MV-4-11 (cell line): ENCODE results near the gene DLL4.
A peak's percentile ranks its signal among the peaks of the same experiment; 100 is the strongest.

Experiments
- DNase-seq: peaks from one replicate; lab custom pipeline; 2025; lab: John Stamatoyannopoulos, UW

Gene DLL4

DNA sequence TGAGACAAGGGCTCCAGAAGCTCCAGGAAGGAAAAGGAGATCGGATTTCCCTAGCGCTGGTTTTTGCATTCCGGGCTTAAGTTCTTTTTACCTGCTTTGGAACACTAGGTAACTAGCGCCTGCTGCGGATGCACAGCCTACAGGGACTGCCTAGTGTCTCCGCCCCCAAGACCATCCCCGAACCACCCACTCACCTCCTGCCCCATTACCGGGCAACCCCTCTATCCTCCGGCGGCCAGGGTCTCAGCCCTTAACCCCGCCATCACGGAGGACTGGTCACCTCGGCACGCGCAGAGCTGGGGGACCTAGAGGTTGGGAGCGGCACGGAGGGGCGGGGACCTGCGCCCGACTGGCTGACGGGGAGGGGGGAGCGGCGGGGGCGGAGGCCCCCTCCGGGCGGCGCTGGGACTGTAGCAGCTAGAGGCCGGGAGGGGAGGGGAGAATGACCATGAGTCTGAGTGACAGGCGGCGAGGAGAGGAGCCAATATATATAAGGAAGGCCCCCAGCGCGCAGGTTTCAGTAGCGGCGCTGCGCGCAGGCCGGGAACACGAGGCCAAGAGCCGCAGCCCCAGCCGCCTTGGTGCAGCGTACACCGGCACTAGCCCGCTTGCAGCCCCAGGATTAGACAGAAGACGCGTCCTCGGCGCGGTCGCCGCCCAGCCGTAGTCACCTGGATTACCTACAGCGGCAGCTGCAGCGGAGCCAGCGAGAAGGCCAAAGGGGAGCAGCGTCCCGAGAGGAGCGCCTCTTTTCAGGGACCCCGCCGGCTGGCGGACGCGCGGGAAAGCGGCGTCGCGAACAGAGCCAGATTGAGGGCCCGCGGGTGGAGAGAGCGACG lies at the start of gene DLL4:
DLL4 (plus strand) TSS at position 520 of the 839 bp plus-strand sequence. CDS start 329 bp downstream, outside the sequence.
- peak; percentile 9 for DNase-seq

DNA sequence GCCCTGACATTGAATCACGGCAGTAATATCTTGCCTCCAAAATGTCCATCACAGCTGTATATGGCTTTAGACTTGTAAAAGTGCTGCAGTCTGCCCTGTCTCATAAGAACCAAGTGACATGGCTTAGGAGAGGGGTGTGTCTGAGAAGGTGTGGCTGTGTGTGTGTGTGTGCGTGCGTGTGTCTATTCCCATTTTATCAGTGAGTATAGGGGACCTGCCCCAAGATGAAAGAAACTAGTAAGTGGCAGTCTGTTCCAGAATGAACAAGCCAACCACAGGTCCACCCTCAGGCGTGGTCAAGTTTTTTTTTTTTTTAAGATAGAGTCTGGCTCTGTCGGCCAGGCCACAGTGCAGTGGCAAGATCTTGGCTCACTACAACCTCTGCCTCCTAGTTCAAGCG lies 49.5 kb upstream of the DLL4 start:
- no peak for DNase-seq

DNA sequence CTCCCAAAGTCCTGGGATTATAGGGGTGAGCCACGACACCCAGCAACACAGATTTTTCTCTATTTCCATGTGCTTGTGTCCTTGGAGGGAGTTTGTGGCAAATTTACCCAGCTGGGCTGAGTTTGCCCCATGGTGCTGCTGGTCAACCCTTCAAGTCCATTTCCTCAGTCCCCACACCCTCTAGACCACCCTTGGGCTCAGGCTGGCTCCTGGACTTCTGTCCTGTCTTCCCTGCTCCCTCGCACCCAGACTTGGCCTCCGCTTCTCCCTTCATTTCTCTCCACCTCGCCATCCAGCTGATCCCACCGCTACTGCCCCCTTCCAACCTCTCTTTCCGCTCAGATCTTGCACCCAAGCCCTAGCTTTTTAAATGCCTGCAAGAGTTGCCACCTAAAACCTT lies 47.8 kb upstream of the DLL4 start:
- DNase-seq = no peak

DNA sequence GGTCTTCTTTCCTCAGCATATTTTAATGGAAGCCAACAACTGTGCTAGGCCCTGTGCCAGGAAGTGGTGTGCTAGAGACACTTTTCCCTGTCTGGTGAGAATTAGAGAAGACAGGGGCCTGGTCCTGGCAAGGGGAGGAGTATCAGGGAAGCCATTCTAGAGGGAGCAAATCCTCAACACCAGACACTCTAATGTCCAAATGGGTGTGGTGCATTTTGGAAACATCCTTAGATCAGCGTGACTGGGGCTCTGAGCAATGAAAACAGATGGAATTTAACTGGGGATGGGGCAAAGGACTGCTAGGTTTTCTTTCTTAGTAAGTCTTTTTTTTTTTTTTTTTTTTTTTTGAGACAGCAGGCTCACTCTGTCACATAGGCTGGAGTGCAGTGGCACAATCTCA lies 42.6 kb upstream of the DLL4 start:
- no peak for DNase-seq

DNA sequence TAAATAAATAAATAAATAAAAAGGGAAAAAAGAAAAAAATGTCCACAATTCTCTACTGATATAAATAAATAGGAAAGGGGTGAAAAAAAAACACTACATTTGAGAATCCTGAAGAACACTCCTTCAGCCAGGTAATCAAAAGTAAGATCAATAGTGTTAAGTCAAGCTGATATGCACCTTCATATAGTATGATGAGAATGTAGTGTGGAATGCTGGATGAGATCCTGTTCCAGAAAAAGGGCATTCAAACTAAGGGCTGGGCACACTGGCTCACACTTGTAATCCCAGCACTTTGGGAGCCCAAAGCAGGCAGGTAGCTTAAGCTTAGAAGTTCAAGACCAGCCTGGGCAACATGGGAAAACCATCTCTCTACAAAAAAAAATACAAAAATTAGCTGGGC lies 40.0 kb upstream of the DLL4 start:
- no peak for DNase-seq

DNA sequence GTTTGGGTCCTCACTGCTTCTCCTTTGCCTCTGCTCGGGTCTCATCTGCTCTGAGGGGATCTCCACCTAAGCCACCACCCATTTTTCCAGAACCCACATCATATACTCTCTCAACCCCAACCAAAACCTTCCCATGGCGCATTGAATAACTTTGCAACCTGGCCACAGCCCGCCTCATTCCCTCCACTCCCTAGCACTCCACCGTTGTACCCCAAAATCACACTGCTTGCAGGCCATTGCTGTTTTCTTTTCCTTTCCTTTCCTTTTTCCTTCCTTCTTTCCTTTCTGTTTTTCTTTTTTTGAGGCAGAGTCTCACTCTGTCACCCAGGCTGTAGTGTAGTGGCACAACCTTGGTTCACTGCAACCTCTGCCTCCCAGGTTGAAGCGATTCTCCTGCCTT lies 38.0 kb upstream of the DLL4 start:
- DNase-seq = no peak

DNA sequence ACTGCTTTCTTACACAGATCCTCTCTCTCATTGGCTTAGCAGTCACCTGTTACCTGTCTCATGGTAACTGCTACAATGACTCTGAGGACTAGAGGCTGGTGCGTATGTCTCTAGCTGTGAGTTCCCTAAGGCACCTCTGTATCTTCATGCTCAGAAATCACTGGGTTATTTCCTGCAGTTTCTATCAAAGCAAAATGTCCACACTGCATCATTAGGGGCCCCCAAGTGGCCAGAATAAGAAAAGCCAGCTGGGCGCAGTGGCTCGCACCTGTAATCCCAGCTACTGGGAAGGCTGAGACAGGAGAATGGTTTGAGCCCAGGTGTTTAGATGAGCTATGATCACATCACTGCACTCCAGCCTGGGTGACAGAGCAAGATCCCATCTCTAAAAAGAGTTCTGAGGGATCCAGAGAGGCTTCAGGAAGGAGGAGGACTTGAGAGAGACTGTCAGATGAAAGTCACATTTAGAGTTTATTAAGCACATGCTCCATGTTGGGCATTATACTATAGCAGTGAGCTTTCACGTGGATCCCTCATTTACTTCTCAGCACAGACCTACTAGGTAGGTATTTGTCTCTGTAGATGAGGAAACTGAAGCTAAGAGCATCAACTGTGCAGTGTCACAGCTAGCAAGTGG lies 37.2 kb upstream of the DLL4 start:
- peak; percentile 46 for DNase-seq

DNA sequence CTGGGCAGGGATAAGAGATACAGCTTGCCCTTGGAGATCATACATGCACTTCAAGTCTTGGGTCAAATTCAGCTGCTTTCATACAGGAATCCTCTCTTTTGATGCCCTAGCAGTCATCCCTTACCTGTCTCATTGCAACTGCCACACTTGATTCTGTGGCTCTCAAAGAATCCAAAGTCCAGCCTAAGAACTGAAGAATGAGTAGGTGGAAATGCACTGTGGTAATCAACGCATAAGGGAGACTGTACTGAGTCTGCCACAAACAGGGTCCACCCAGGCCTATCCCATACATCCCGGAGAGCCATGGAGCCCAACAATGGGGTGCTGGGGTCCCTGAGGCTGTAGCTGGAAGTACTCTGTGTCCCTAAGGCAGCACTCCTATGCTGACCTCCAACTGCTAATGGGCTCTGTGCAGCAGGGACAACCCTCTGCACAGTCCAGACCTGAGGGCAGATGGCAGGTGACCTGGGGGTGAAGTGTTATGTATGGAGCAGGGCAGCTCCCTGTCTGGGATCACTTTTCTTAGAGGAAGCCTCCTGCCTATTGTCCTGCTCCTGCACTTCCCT lies 36.6 kb upstream of the DLL4 start:
- no peak for DNase-seq

DNA sequence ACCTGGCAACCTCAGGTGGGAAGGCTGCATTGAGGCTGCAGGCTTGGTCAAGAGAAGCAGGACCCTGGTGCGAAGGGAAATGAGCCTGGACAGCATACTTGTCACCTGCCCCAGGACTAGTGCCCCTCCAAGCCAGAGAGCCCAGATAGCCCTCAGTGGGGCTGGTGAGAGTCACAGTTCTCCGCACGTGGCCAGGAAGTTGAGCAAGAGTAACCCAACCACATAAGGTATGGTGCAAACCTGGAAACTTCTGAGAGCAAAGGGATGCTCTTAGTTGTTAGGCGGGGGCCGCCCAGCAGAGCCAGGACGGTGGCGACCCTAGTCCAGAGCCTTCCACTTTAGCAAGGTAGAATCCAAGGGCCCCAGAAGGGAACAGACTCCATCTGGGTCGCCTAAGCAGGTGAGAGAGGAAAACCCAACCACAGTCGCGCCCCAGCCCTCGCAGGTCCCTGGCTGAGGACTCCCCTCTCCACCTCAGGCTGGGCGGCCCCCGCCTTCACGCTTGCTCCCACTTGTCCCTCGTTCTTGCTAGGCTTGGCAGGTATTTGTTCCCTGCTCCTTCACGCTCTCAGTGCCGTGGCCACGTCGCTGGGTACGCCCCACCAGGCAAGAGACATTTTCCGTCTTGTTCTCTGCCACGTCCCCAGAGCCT lies 36.0 kb upstream of the DLL4 start:
- no peak for DNase-seq

DNA sequence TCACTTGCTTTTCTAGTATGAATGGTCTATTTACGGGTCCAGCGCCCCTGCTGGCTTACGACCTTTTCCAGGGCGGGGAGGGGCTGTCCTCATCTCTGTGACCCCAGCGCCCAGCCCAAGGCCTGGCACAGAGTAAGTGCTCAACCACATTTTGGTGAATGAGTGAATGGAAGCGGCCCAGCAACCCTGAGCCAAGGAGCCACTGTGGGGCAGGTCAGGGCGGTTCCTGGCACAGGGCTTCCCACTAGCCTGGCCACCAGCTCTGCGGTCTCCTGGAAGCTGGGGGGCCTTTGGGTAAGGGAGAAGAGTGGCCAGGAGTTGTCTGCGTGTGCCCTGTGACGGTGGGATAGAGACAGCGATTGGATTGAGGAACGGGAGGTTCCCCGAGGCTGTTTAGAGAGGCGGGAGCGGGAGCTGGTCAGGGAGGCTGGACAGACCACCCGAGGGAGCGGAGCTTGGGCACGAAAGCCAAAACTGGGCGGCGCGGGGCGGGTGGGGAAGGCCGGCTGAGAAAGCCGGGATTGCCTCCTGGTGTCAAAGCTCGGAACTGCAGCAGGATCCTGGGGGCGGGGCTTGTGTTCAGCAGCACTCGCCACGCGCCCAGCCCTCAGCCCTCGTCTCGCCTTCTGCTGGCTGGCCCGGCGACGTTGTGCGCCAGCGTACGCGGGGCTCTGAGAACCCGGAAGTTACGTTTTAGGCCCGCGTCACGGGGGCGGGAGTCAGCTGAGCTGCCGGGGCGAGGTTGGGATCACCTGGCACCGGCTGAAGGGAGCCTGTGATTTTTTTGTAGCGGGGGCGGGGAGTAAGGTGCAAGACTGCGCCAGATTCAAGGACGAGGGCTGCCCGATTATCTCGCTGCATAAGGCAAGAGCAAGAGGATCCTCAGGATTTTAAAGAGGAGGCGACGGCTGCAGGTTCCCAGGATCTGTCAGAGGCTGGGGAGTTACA lies 35.1 kb upstream of the DLL4 start, which contains the start of gene VPS18:
VPS18 (plus strand) TSS at position 718 of the 948 bp plus-strand sequence. CDS start 319 bp downstream, outside the sequence.
- peak; percentile 94 for DNase-seq

DNA sequence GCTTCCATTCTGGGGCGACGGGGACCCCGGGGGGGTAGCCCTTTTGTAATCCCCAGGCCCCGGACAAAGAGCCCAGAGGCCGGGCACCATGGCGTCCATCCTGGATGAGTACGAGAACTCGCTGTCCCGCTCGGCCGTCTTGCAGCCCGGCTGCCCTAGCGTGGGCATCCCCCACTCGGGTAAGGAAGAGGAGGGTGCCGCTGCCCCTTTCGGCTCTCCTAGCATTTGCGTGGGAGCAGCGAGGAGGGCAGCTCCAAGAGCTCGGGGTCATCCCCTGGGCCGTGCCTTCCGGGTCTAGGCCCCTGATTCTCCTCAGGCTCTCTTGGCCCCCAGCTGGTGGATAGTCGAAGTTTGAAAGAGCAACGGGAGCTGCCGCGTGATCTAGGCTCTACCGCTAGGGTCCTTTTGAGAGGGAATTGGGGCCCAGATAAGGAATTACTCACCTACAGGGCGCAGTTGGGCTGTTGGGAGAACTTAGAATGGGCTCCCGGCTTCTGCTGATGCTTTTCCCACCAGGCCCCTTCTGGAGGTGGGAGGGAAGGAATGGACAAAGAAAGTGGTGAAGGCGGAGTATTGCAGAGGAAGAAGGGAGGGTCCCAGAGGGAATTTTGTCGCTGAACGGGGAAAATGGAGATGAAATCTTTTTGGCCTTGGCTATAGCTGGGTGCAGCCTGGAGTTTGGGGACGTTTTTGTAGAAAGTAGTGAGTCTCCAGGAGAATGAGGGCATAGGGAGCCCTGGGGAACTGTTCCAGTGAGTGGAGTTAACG lies 34.3 kb upstream of the DLL4 start:
- peak; percentile 78 for DNase-seq

DNA sequence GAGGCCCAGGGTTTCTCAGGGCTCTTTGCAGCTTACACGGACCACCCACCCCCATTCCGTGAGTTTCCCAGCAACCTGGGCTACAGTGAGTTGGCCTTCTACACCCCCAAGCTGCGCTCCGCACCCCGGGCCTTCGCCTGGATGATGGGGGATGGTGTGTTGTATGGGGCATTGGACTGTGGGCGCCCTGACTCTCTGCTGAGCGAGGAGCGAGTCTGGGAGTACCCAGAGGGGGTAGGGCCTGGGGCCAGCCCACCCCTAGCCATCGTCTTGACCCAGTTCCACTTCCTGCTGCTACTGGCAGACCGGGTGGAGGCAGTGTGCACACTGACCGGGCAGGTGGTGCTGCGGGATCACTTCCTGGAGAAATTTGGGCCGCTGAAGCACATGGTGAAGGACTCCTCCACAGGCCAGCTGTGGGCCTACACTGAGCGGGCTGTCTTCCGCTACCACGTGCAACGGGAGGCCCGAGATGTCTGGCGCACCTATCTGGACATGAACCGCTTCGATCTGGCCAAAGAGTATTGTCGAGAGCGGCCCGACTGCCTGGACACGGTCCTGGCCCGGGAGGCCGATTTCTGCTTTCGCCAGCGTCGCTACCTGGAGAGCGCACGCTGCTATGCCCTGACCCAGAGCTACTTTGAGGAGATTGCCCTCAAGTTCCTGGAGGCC lies 29.5 kb upstream of the DLL4 start:
- no peak for DNase-seq

DNA sequence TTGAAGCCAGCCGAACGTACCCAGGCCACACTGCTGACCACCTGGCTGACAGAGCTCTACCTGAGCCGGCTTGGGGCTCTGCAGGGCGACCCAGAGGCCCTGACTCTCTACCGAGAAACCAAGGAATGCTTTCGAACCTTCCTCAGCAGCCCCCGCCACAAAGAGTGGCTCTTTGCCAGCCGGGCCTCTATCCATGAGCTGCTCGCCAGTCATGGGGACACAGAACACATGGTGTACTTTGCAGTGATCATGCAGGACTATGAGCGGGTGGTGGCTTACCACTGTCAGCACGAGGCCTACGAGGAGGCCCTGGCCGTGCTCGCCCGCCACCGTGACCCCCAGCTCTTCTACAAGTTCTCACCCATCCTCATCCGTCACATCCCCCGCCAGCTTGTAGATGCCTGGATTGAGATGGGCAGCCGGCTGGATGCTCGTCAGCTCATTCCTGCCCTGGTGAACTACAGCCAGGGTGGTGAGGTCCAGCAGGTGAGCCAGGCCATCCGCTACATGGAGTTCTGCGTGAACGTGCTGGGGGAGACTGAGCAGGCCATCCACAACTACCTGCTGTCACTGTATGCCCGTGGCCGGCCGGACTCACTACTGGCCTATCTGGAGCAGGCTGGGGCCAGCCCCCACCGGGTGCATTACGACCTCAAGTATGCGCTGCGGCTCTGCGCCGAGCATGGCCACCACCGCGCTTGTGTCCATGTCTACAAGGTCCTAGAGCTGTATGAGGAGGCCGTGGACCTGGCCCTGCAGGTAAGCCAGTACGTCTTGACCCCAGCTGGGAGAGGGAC lies 28.7 kb upstream of the DLL4 start:
- DNase-seq = no peak

DNA sequence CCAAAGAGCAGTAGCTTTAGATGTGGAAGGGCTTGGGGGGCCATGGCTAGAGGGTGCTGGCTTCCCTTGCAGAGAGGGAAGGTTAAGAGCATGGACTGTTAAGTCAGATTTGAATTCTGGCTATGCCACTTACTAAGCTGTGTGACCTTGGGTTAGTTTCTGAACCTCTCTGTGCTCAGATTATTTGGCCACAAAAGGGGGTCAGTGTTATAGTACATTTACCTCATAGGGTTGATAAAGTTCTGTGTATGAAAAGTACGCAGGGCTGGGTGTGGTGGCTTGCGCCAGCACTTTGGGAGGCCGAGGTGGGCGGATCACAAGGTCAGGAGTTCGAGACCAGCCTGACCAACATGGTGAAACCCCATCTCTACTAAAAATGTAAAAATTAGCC lies 28.1 kb upstream of the DLL4 start:
- no peak for DNase-seq

DNA sequence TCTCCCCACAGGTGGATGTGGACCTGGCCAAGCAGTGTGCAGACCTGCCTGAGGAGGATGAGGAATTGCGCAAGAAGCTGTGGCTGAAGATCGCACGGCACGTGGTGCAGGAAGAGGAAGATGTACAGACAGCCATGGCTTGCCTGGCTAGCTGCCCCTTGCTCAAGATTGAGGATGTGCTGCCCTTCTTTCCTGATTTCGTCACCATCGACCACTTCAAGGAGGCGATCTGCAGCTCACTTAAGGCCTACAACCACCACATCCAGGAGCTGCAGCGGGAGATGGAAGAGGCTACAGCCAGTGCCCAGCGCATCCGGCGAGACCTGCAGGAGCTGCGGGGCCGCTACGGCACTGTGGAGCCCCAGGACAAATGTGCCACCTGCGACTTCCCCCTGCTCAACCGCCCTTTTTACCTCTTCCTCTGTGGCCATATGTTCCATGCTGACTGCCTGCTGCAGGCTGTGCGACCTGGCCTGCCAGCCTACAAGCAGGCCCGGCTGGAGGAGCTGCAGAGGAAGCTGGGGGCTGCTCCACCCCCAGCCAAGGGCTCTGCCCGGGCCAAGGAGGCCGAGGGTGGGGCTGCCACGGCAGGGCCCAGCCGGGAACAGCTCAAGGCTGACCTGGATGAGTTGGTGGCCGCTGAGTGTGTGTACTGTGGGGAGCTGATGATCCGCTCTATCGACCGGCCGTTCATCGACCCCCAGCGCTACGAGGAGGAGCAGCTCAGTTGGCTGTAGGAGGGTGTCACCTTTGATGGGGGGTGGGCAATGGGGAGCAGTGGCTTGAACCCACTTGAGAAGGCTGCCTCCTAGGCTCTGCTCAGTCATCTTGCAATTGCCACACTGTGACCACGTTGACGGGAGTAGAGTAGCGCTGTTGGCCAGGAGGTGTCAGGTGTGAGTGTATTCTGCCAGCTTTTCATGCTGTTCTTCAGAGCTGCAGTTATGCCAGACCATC lies 26.3 kb upstream of the DLL4 start:
- DNase-seq = peak; percentile 98

DNA sequence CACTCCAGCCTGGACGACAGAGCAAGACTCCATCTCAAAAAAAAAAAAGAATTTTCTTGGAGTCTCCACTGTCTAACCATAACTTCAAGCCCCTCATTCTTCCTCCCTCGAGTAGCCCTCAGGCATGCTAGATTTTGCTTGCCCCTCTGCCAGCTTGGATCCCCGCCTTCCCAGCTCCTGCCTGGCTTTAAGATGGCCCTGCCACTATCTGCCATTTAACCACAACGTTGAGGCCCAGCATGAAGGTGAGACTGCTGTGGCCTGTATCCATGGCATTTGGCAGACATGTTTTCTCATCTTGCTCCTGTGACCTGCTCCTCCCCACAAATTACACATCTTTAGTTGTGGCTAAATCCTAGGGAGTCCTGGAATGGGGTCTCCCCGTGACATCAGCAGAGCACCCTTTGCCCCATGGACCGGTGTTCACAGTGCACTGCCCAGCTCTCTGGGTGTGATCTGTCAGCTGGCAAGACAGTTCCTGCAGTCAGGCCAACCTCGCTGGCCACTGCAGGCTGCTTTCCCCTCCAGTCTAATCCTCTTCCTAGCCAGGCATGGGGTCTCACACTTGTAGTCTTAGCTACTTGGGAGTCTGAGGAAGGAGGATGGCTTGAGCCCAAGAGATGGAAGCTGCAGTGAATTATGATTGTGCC lies 24.5 kb upstream of the DLL4 start:
- no peak for DNase-seq
